AG10803 (cell line): Measurements from ENCODE around the gene SOST.

Experiments used
- DNase-seq: peaks from one replicate; pipeline ENCODE4 v3.0.0; 2010; ENCODE audit warnings: low read depth
- H3K4me3 ChIP-seq: 2 replicates; pipeline ENCODE4 v1.5.1; 2011; ENCODE audit warnings: mild to moderate bottlenecking, low read length, control low read depth
- CTCF ChIP-seq: conservative IDR thresholded peaks from 2 replicates; pipeline ENCODE4 v1.5.1; 2011; ENCODE audit warnings: mild to moderate bottlenecking, low read length, control low read depth, inconsistent platforms

Gene SOST

GRCh38 chr17:43740541-43740940, 18.1 kb downstream of the SOST start:
- peak; percentile 70 for DNase-seq
- no peak overlapping the region for H3K4me3 ChIP-seq
- no peak for TF ChIP-seq CTCF

- TF ChIP-seq CTCF = no peak
- no peak overlapping the region for H3K4me3 ChIP-seq
- no peak for DNase-seq
These were observed 20.9 kb downstream of the SOST start for GRCh38 chr17:43737722-43738121.

GRCh38 chr17:43736389-43736788, 22.2 kb downstream of the SOST start:
- TF ChIP-seq CTCF = no peak
- no peak overlapping the region for H3K4me3 ChIP-seq
- DNase-seq = no peak

- no peak for TF ChIP-seq CTCF
- peak; percentile 96 for DNase-seq
- H3K4me3 ChIP-seq = no peak overlapping the region
These were observed 24.2 kb downstream of the SOST start for GRCh38 chr17:43734376-43734775.

DNA sequence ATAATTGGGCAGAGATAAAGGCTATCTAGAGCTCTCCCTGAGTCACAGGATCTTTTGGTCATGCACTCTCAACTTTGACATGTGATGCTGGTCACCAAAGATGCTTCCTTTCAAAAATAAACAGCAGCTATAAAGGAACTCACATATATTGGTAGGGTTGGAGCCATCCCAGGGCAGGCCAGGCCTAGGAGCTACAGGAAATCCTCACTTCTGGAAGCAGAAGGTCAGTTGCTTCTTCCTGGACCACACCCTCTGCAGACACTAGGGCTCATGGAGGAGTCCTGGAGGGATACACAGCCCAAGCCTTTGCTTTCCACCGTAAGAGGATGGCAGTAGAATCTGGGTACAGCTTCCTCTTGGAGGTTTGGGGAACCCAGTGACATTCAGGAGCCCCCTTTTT, 24.6 kb downstream of the SOST start:
- peak; percentile 24 for DNase-seq
- no peak for TF ChIP-seq CTCF
- H3K4me3 ChIP-seq = no peak overlapping the region

- DNase-seq = peak; percentile 95
- H3K4me3 ChIP-seq = no peak overlapping the region
- no peak for TF ChIP-seq CTCF
These were observed 25.6 kb downstream of the SOST start for GRCh38 chr17:43732958-43733357.

DNA sequence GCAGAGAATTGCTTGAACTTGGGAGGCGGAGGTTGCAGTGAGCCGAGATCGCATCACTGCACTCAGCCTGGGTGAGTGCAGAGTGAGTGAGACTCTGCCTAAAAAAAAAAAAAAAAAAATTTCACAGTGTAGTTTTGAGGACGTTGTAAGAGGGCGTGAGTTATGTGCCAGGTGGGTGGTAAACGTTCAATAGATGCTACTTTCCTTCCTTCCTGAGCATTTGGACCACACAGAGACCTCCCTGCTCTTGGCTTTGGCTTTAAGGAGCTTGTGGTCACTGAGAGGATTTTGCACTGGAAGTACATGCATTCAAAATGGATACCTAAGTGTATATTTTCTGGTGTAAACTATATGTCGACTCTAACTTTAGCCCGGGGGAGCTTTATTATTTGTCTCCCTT, 30.5 kb downstream of the SOST start:
- no peak for TF ChIP-seq CTCF
- DNase-seq = no peak
- H3K4me3 ChIP-seq = no peak overlapping the region
